H1 (cell line): ENCODE data around the gene BGLAP. TPM values are rescaled to one million over a fixed set of nuclear protein-coding genes. Genes with fewer than 3 reads are reported as not detected.

Source experiments
- CTCF ChIA-PET: fragments of 300-600 bp; sonication (Branson Sonifier 250); formaldehyde crosslinking; loops from one replicate; lab custom pipeline; 2021; ENCODE audit not compliant: partially characterized antibody; lab: Charles Lee
- POLR2A ChIA-PET: fragments of 300-600 bp; sonication (Branson Sonifier 250); formaldehyde crosslinking; loops from one replicate; lab custom pipeline; 2021; ENCODE audit warnings: inconsistent platforms; ENCODE audit not compliant: partially characterized antibody; lab: Charles Lee
- DNase-seq, 2 experiments: peaks; one replicate each; pipeline versions ENCODE4 v3.0.0 to v3.0.0-alpha.2; 2010 to 2022; ENCODE audit warnings: low spot score in 2 of 2, low read depth in 1 of 2, mixed read lengths in 1 of 2
- FAIRE-seq: peaks from 2 replicates; lab custom pipeline; 2011; peaks lifted over from hg19 to GRCh38; lab: Jason Lieb, UNC
- H2AFZ ChIP-seq: 2 replicates; pipeline ENCODE4 v1.8.1; 2012; ENCODE audit warnings: low read length, inconsistent platforms
- H2AK5ac ChIP-seq: 2 replicates; pipeline ENCODE4 v1.6.1; 2013; ENCODE audit warnings: low read depth, low read length
- H2BK120ac ChIP-seq: replicated peaks from 2 replicates; pipeline ENCODE3; 2013; ENCODE audit warnings: low read depth, low read length, inconsistent platforms
- H2BK12ac ChIP-seq: 2 replicates; pipeline ENCODE4 v1.6.1; 2013; ENCODE audit warnings: low read depth, low read length
- H2BK15ac ChIP-seq: 2 replicates; pipeline ENCODE4 v1.6.1; 2013; ENCODE audit warnings: low read length
- H2BK20ac ChIP-seq: 2 replicates; pipeline ENCODE4 v1.6.1; 2013; ENCODE audit warnings: low read length
- H2BK5ac ChIP-seq: 2 replicates; pipeline ENCODE4 v1.6.1; 2013; ENCODE audit warnings: low read depth, low read length
- H3K14ac ChIP-seq: 2 replicates; pipeline ENCODE4 v1.6.1; 2013; ENCODE audit warnings: inconsistent platforms; ENCODE audit not compliant: insufficient read length
- H3K18ac ChIP-seq: 2 replicates; pipeline ENCODE4 v1.6.1; 2013; ENCODE audit warnings: low read length; ENCODE audit errors: extremely low read depth
- H3K23ac ChIP-seq: 2 replicates; pipeline ENCODE4 v1.6.1; 2013; ENCODE audit warnings: inconsistent platforms; ENCODE audit not compliant: insufficient read length
- H3K23me2 ChIP-seq: 2 replicates; pipeline ENCODE4 v1.6.1; 2013; ENCODE audit warnings: low read depth, low read length
- H3K27ac ChIP-seq: 2 replicates; pipeline ENCODE4 v1.6.1; 2011; ENCODE audit warnings: low read depth, low read length, inconsistent platforms
- H3K27me3 ChIP-seq, 4 experiments: replicated peaks in 1 of 4; 1 replicate in 1 of 4; 2 replicates in 3 of 4; pipeline versions ENCODE4 v1.6.1 to v1.8.1; 2011 to 2013; ENCODE audit warnings: low read length in 3 of 4, mild to moderate bottlenecking in 3 of 4, inconsistent platforms in 2 of 4, mixed read lengths in 2 of 4, moderate library complexity in 1 of 4; ENCODE audit not compliant: control insufficient read depth in 3 of 4, insufficient read depth in 3 of 4; ENCODE audit errors: extremely low read depth in 1 of 4
- H3K36me3 ChIP-seq, 4 experiments: 2 replicates each; pipeline versions ENCODE4 v1.6.1 to v1.8.1; 2011 to 2013; ENCODE audit warnings: mild to moderate bottlenecking in 4 of 4, low read length in 3 of 4, moderate library complexity in 2 of 4, control low read depth in 1 of 4, inconsistent platforms in 1 of 4; ENCODE audit not compliant: insufficient read depth in 4 of 4, control insufficient read depth in 2 of 4
- H3K4ac ChIP-seq: replicated peaks from 2 replicates; pipeline ENCODE3; 2013; ENCODE audit warnings: low read length, low read depth, mixed read lengths, inconsistent platforms; ENCODE audit not compliant: insufficient read length
- H3K4me1 ChIP-seq, 4 experiments: replicated peaks in 1 of 4; 1 replicate in 1 of 4; 2 replicates in 3 of 4; pipeline versions ENCODE4 v1.6.1 to v1.8.1; 2011 to 2013; ENCODE audit warnings: low read length in 3 of 4, inconsistent platforms in 2 of 4, mixed read lengths in 1 of 4; ENCODE audit not compliant: insufficient read depth in 4 of 4, control insufficient read depth in 3 of 4
- H3K4me2 ChIP-seq, 2 experiments: 2 replicates each; pipeline versions ENCODE4 v1.6.1 to v1.8.1; 2011 to 2013; ENCODE audit warnings: low read depth in 2 of 2, low read length in 2 of 2, control low read depth in 1 of 2, inconsistent platforms in 1 of 2, mild to moderate bottlenecking in 1 of 2; ENCODE audit not compliant: insufficient read depth in 1 of 2
- H3K4me3 ChIP-seq, 4 experiments: fragments of 200-600, 300-600 bp in 1 of 4; sonication (generic), shearing (Covaris generic), sonication (Bioruptor Twin) in 1 of 4; 2 replicates each; pipeline versions ENCODE4 v1.5.1 to v1.8.1; 2011 to 2016; ENCODE audit warnings: low read length in 4 of 4, low read depth in 3 of 4, control low read depth in 2 of 4, inconsistent platforms in 2 of 4, mild to moderate bottlenecking in 2 of 4, mixed read lengths in 1 of 4, moderate library complexity in 1 of 4; ENCODE audit not compliant: insufficient read depth in 2 of 4; ENCODE audit errors: extremely low read depth in 1 of 4
- H3K56ac ChIP-seq: replicated peaks from 2 replicates; pipeline ENCODE3; 2013; ENCODE audit warnings: low read depth, mild to moderate bottlenecking, mixed read lengths, low read length, inconsistent platforms; ENCODE audit not compliant: insufficient read length
- H3K79me1 ChIP-seq: 2 replicates; pipeline ENCODE4 v1.6.1; 2013; ENCODE audit warnings: low read depth, low read length, control low read depth
- H3K79me2 ChIP-seq, 2 experiments: 2 replicates each; pipeline versions ENCODE4 v1.6.1 to v1.8.1; 2012 to 2013; ENCODE audit warnings: low read length in 2 of 2, mild to moderate bottlenecking in 2 of 2, inconsistent platforms in 1 of 2; ENCODE audit not compliant: insufficient read depth in 2 of 2, control insufficient read depth in 1 of 2
- H3K9ac ChIP-seq, 4 experiments: replicated peaks in 1 of 4; 1 replicate in 1 of 4; 2 replicates in 3 of 4; pipeline versions ENCODE4 v1.6.1 to v1.8.1; 2011 to 2013; ENCODE audit warnings: low read depth in 3 of 4, low read length in 3 of 4, control low read depth in 2 of 4, mild to moderate bottlenecking in 2 of 4, moderate library complexity in 2 of 4, inconsistent platforms in 1 of 4; ENCODE audit errors: extremely low read depth in 1 of 4
- H3K9me3 ChIP-seq, 2 experiments: 2 replicates each; pipeline versions ENCODE4 v1.6.1 to v1.8.1; 2012 to 2013; ENCODE audit warnings: mild to moderate bottlenecking in 2 of 2, moderate library complexity in 2 of 2, control low read depth in 1 of 2, inconsistent platforms in 1 of 2, low read depth in 1 of 2, low read length in 1 of 2, mixed read lengths in 1 of 2; ENCODE audit not compliant: insufficient read depth in 2 of 2
- H4K20me1 ChIP-seq, 2 experiments: replicated peaks in 1 of 2; 2 replicates each; pipeline versions ENCODE3 to v1.8.1; 2011 to 2013; ENCODE audit warnings: inconsistent platforms in 2 of 2, low read length in 2 of 2, mild to moderate bottlenecking in 1 of 2; ENCODE audit not compliant: insufficient read depth in 2 of 2, control insufficient read depth in 1 of 2
- H4K5ac ChIP-seq: 2 replicates; pipeline ENCODE4 v1.6.1; 2013; ENCODE audit warnings: low read length, low read depth, mixed read lengths, inconsistent platforms; ENCODE audit not compliant: insufficient read length
- H4K8ac ChIP-seq: 2 replicates; pipeline ENCODE4 v1.8.0; 2013; ENCODE audit warnings: mild to moderate bottlenecking, moderate library complexity, low read length, inconsistent platforms; ENCODE audit not compliant: insufficient read depth; ENCODE audit errors: extremely low read depth
- H4K91ac ChIP-seq: replicated peaks from 2 replicates; pipeline ENCODE3; 2013; ENCODE audit warnings: low read length, mixed read lengths, inconsistent platforms; ENCODE audit not compliant: insufficient read length
- CBX5 ChIP-seq: fragments of 300-800, 300-1000 bp; sonication (generic); IDR thresholded peaks from 2 replicates; pipeline ENCODE4 v1.7.1; 2016; ENCODE audit warnings: antibody characterized with exemption, low read length, low read depth
- HDAC2 ChIP-seq, 2 experiments: fragments of 300-600 bp in 1 of 2; sonication (generic) in 1 of 2; IDR thresholded peaks; 2 replicates each; pipeline ENCODE4 v1.6.1; 2011 to 2012; ENCODE audit warnings: low read depth in 2 of 2, low read length in 2 of 2, mild to moderate bottlenecking in 2 of 2, moderate library complexity in 2 of 2, borderline replicate concordance in 1 of 2, inconsistent platforms in 1 of 2
- MAFK ChIP-seq: IDR thresholded peaks from 2 replicates; pipeline ENCODE4 v1.6.1; 2012; ENCODE audit warnings: low read depth, mild to moderate bottlenecking, improper control_type of control experiment, low read length
- NANOG ChIP-seq: IDR thresholded peaks from 2 replicates; pipeline ENCODE4 v1.6.1; 2011; ENCODE audit warnings: low read length, low read depth, mild to moderate bottlenecking, inconsistent platforms; ENCODE audit not compliant: insufficient read depth, poor library complexity, severe bottlenecking
- POLR2A ChIP-seq, 2 experiments: IDR thresholded peaks; 1 replicate in 1 of 2; 2 replicates in 1 of 2; pipeline ENCODE4 v1.6.1; 2011; ENCODE audit warnings: low read depth in 2 of 2, low read length in 2 of 2, mild to moderate bottlenecking in 2 of 2; ENCODE audit errors: control extremely low read depth in 1 of 2
- POLR2AphosphoS5 ChIP-seq: IDR thresholded peaks from 2 replicates; pipeline ENCODE4 v1.6.1; 2011; ENCODE audit warnings: low read depth, low read length
- SIN3A ChIP-seq, 2 experiments: IDR thresholded peaks in 1 of 2; conservative IDR thresholded peaks in 1 of 2; 2 replicates each; pipeline ENCODE4 v1.6.1; 2011 to 2012; ENCODE audit warnings: low read length in 2 of 2, improper control_type of control experiment in 1 of 2, low read depth in 1 of 2, mild to moderate bottlenecking in 1 of 2
- TAF1 ChIP-seq: IDR thresholded peaks from 2 replicates; pipeline ENCODE4 v1.6.1; 2011; ENCODE audit warnings: mild to moderate bottlenecking, low read depth, low read length
- TAF7 ChIP-seq: optimal IDR thresholded peaks from 2 replicates; pipeline ENCODE3; 2011; ENCODE audit warnings: low read depth, mild to moderate bottlenecking, inconsistent platforms, low read length, moderate library complexity, borderline replicate concordance
- WGBS, 2 experiments: shearing (Covaris generic) in 1 of 2; methylation state at CpG; one replicate each; pipeline versions ENCODE4 v1.1.6 to v1.1.7; 2013 to 2015; ENCODE audit warnings: low lambda C conversion rate in 2 of 2, mixed read lengths in 2 of 2, inconsistent platforms in 1 of 2, low coverage in 1 of 2, missing lambda C conversion rate in 1 of 2; ENCODE audit not compliant: insufficient replicate concordance in 2 of 2, insufficient coverage in 1 of 2, insufficient read length in 1 of 2; ENCODE audit errors: extremely low coverage in 1 of 2, missing lambda C conversion rate in 1 of 2; 5-methylcytosine and 5-hydroxymethylcytosine counted together
- polyA plus RNA-seq, 7 experiments: library from polyadenylated mRNA; depleted of rRNA in 3 of 7; stranded (reverse) in 5 of 7; unstranded in 2 of 7; fragments of >200 nt in 5 of 7; fragments of 200-250 nt in 2 of 7; gene quantifications; 1 replicate in 5 of 7; 2 replicates in 1 of 7; 4 replicates in 1 of 7; pipeline versions ENCODE4 v1.2.1 to v1.2.3, GENCODE V29; 2011 to 2013; ENCODE audit warnings: missing spikeins in 2 of 7, mixed read lengths in 2 of 7
- total RNA-seq: library from RNA; stranded (reverse); fragmentation: NEBNext Ultra II Directional; extraction: Animal tissue kit (Norgen Biotek cat#: 25700); gene quantifications from 2 replicates; pipeline ENCODE4 v1.2.1, GENCODE V29; 2021
- TF ChIP-seq, protein P1 (sequence below): IDR thresholded peaks from 2 replicates; pipeline ENCODE4 v1.6.1; 2011; ENCODE audit warnings: low read depth, mild to moderate bottlenecking, low read length; ENCODE audit not compliant: insufficient read depth

BGLAP gene
- total and polyA plus RNA-seq, 2 of the 8 experiments (the other 6 are each of a cell fraction or from before 2014, with no cell fraction given), result 1.2 to 1.5 TPM

DNA sequence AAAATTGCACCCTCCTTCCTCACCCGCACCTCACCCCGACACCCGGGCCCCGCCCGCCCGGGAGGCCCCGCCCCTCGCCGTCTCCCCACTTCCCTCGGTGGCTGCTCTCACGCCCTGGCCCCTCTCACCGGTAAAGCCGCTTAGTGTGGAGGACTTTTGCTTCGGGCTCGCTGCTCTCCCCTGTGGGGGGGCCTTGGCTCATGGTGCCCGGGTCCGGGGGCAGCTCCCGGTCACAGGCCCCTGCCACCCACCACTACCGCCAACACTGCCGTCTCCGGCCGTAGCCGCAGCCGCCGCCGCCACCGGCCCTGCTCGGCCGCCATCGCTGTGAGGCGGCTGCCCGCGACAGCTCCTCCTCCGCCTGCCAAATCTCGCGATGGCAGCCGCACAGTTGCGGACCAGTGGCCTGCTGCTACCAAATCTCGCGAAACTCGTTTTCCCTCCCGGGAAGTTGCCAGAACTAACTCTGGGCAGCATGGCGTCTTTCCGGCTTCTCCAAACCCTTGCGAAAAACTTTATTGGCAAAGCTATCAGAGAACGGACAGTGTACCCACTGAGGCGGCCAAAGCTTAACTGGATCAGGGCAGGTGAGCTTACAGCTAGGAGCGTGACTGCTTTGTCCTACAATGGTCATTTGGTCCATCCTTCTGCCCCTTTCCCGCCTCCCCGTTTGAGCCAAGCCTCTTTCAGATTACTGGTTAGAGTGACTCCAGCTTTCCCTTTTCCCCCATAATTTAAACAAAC is 40.7 kb downstream of the BGLAP start, which contains the start of gene SMG5:
TSS of gene SMG5 (minus strand) at position 347 of the 744 bp plus-strand sequence. CDS start at position 202, 145 bp downstream.
- Histone ChIP-seq H3K79me1 (peaks cover 10% of the 10 kb centered on the region), H2AK5ac (no peak within 1 kb of the TSS; the same call in 1 of the 2 replicates), H3K79me2 (peaks cover 23 to 37% of the 10 kb centered on the region in 2 experiments), H3K9me3 (no peaks in the 10 kb centered on the region), H3K23me2 (peaks cover 13% of the 10 kb centered on the region), H2BK120ac (no peak within 1 kb of the TSS), H3K4ac (no peak within 1 kb of the TSS), H2BK15ac (no peak within 1 kb of the TSS; the same call in 1 of the 2 replicates), H3K9ac (peak within 1 kb of the TSS; percentile 92 to 97 (median 96)), H4K20me1 (peaks cover 3 to 17% of the 10 kb centered on the region in 2 experiments), H3K27ac (peak within 1 kb of the TSS; percentile 90), H4K5ac (peak within 1 kb of the TSS; percentile 65), H3K27me3 (no peaks in the 10 kb centered on the region), H3K56ac (peak within 1 kb of the TSS; percentile 85), H3K23ac (no peak within 1 kb of the TSS), H4K91ac (peak within 1 kb of the TSS; percentile 20), H2BK5ac (peak within 1 kb of the TSS; percentile 93), H3K14ac (no peak within 1 kb of the TSS), H3K4me2 (peak within 1 kb of the TSS; percentile 91 to 92), H2BK20ac (no peak within 1 kb of the TSS), H3K4me3 (peak within 1 kb of the TSS; percentile 74 to 93 (median 85)), H2AFZ (peak within 1 kb of the TSS; percentile 45), H4K8ac (peak within 1 kb of the TSS; percentile 98; the same call in 1 of the 2 replicates), H3K4me1 (peaks cover 0 to 10% (median 3%) of the 10 kb centered on the region in 4 experiments; a peak in 2 of 7 replicates), H3K18ac (peak within 1 kb of the TSS; percentile 63; the same call in 1 of the 2 replicates), H2BK12ac (no peak within 1 kb of the TSS), H3K36me3 (peaks cover 9 to 21% (median 16%) of the 10 kb centered on the region in 4 experiments; a peak in 7 of 8 replicates)
- peak; percentile 94 to 96 for DNase-seq
- WGBS, 2 experiments, result 2% methylated on average over 46 of the region's 50 CpGs; no CpG with 5 or more reads in 1 of the 2 experiments
- FAIRE-seq, result peak; percentile 75
- ChIA-PET CTCF (interaction anchor here (0.7 to 5.3 kb wide), 15 partner anchors 12 to 1032 kb away, joined by 3 to 25 read pairs (median 3); no protein-coding TSS in a partner anchor), POLR2A (interaction anchor here (0.7 to 17.4 kb wide), 29 partner anchors 9 to 370 kb away, joined by 3 to 221 read pairs (median 5); partner anchors contain the start of genes BGLAP, CCT3, GLMP and PAQR6)
- TF ChIP-seq HDAC2 (IDR thresholded peaks at IDR 0.05; ENCODE audit: borderline replicate concordance in 1 of 2, low read depth in 2 of 2, low read length in 2 of 2) (peak; percentile 64 to 73; a peak in 1 of 4 replicates), SIN3A (conservative IDR thresholded peaks at IDR 0.05 in 1 of 2, IDR thresholded peaks at IDR 0.05 in 1 of 2; ENCODE audit: low read depth in 1 of 2, low read length in 2 of 2) (peak; percentile 86 to 97), NANOG (peak; percentile 82), MAFK (no peak), CBX5 (no peak), POLR2A (IDR thresholded peaks at IDR 0.05; ENCODE audit: control extremely low read depth in 1 of 2, low read depth in 2 of 2, low read length in 2 of 2) (peak; percentile 98 to 99), POLR2AphosphoS5 (peak; percentile 95), TAF1 (peak; percentile 97), TAF7 (peak; percentile 91)
- TF ChIP-seq, protein P1, sequence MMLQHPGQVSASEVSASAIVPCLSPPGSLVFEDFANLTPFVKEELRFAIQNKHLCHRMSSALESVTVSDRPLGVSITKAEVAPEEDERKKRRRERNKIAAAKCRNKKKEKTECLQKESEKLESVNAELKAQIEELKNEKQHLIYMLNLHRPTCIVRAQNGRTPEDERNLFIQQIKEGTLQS, result peak; percentile 45; the same call in 1 of the 2 replicates
